ENCODE results near the gene SUSD3.

DNA sequence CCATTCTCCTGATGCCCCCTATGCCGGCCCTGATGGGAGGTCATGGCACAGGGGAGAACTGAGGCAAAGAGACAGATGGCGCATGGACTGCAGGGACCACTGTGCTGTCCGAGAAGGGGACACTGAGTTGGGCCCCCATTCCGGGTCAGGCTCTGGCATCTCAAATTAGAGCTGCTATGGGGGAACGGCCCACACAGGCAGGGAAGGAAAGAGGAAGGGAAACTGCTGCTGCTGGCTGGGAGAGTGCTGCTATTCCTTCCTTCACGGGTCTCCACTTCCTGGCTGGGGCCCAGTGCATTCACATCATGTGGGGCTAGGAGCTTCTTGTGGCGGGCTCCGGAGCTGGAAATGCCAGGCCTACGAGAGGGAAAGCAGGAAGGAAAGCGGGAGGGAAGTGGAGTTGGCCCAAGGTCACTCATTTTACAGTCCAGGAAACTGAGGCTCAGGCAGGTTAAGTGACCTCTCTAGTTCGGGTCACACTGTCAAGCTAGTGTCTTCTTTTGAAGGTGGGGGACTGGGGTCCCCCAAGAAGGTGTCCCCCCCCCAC, 36.2 kb downstream of the SUSD3 start:
- TF ChIP-seq, protein P1, sequence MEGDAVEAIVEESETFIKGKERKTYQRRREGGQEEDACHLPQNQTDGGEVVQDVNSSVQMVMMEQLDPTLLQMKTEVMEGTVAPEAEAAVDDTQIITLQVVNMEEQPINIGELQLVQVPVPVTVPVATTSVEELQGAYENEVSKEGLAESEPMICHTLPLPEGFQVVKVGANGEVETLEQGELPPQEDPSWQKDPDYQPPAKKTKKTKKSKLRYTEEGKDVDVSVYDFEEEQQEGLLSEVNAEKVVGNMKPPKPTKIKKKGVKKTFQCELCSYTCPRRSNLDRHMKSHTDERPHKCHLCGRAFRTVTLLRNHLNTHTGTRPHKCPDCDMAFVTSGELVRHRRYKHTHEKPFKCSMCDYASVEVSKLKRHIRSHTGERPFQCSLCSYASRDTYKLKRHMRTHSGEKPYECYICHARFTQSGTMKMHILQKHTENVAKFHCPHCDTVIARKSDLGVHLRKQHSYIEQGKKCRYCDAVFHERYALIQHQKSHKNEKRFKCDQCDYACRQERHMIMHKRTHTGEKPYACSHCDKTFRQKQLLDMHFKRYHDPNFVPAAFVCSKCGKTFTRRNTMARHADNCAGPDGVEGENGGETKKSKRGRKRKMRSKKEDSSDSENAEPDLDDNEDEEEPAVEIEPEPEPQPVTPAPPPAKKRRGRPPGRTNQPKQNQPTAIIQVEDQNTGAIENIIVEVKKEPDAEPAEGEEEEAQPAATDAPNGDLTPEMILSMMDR (IDR thresholded peaks at IDR 0.05), result no peak
- TF ChIP-seq POLR2AphosphoS5 (IDR thresholded peaks at IDR 0.05; ENCODE audit: low read depth, low read length), result no peak
